NCI-H2029 treated with DMSO at 0.1 percent for 48 hours (cell line): ENCODE data around the gene CCDC102A.

ENCODE experiments used
- DNase-seq: peaks from one replicate; lab custom pipeline; 2025; lab: John Stamatoyannopoulos, UW

The CCDC102A gene

GRCh38 chr16:57518520-57518919 lies 17.9 kb downstream of the CCDC102A start:
- no peak for DNase-seq

- DNase-seq: no peak
These were observed 18.7 kb downstream of the CCDC102A start for GRCh38 chr16:57517397-57518367.

- DNase-seq: no peak
These were observed 19.6 kb downstream of the CCDC102A start for GRCh38 chr16:57516773-57517172.

- DNase-seq: no peak
These were observed 20.1 kb downstream of the CCDC102A start for GRCh38 chr16:57516176-57516725.

- DNase-seq: no peak
These were observed 21.4 kb downstream of the CCDC102A start for GRCh38 chr16:57514791-57515600.

GRCh38 chr16:57514371-57514770 lies 22.0 kb downstream of the CCDC102A start:
- DNase-seq: no peak

GRCh38 chr16:57513371-57514102 lies 22.8 kb downstream of the CCDC102A start:
- DNase-seq: no peak

- no peak for DNase-seq
These were observed 23.9 kb downstream of the CCDC102A start for GRCh38 chr16:57512296-57513001.

GRCh38 chr16:57510016-57510871 lies 26.1 kb downstream of the CCDC102A start:
- DNase-seq: no peak

GRCh38 chr16:57509231-57509923 lies 27.0 kb downstream of the CCDC102A start:
- DNase-seq: no peak

- no peak for DNase-seq
These were observed 28.3 kb downstream of the CCDC102A start for GRCh38 chr16:57508035-57508425.

- DNase-seq: no peak
These were observed 29.0 kb downstream of the CCDC102A start for GRCh38 chr16:57507136-57508034.

GRCh38 chr16:57505169-57505568 lies 31.2 kb downstream of the CCDC102A start:
- no peak for DNase-seq

- DNase-seq: no peak
These were observed 31.9 kb downstream of the CCDC102A start for GRCh38 chr16:57504491-57504890.

GRCh38 chr16:57504001-57504400 lies 32.4 kb downstream of the CCDC102A start:
- DNase-seq: no peak

GRCh38 chr16:57503366-57503765 lies 33.0 kb downstream of the CCDC102A start:
- DNase-seq: peak; percentile 26

- peak; percentile 37 for DNase-seq
These were observed 34.2 kb downstream of the CCDC102A start for GRCh38 chr16:57502048-57502775.

GRCh38 chr16:57501492-57501891 lies 34.9 kb downstream of the CCDC102A start:
- no peak for DNase-seq
